ENCODE data around the gene OR13J1.

GRCh38 chr9:35847792-35848572 is 22.2 kb downstream of the OR13J1 start:
- TF ChIP-seq POLR2A (IDR thresholded peaks at IDR 0.05) (peak in 1 of 2 donors; percentile 29), CTCF (IDR thresholded peaks at IDR 0.05) (no peak)
